ENCODE data around the gene OPCML. TPM values are rescaled to one million over a fixed set of nuclear protein-coding genes. Genes with fewer than 3 reads are reported as not detected.

Gene OPCML
- total RNA-seq, 4 donors from 2014 or later: 0.15 TPM; not detected in 3

GRCh38 chr11:132504501-132505041 lies 1027.7 kb downstream of the OPCML start:
- H3K4me3 ChIP-seq: no peak overlapping the region
- H3K9me3 ChIP-seq: no peaks in the 10 kb centered on the region
- H3K27ac ChIP-seq: no peak overlapping the region
- H3K27me3 ChIP-seq: peaks cover 11% of the 10 kb centered on the region
- DNase-seq (ENCODE audit: low spot score in 2 of 2): no peak
- TF ChIP-seq POLR2A (IDR thresholded peaks at IDR 0.05) (no peak), POLR2AphosphoS5 (IDR thresholded peaks at IDR 0.05) (no peak), EP300 (IDR thresholded peaks at IDR 0.05) (no peak)
- TF ChIP-seq, protein P1, sequence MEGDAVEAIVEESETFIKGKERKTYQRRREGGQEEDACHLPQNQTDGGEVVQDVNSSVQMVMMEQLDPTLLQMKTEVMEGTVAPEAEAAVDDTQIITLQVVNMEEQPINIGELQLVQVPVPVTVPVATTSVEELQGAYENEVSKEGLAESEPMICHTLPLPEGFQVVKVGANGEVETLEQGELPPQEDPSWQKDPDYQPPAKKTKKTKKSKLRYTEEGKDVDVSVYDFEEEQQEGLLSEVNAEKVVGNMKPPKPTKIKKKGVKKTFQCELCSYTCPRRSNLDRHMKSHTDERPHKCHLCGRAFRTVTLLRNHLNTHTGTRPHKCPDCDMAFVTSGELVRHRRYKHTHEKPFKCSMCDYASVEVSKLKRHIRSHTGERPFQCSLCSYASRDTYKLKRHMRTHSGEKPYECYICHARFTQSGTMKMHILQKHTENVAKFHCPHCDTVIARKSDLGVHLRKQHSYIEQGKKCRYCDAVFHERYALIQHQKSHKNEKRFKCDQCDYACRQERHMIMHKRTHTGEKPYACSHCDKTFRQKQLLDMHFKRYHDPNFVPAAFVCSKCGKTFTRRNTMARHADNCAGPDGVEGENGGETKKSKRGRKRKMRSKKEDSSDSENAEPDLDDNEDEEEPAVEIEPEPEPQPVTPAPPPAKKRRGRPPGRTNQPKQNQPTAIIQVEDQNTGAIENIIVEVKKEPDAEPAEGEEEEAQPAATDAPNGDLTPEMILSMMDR (IDR thresholded peaks at IDR 0.05): no peak
- 75% methylated on average over 8 of the region's 8 CpGs for WGBS
- no peaks in the 10 kb centered on the region for H3K4me1 ChIP-seq
- no peaks in the 10 kb centered on the region for H3K36me3 ChIP-seq

DNA sequence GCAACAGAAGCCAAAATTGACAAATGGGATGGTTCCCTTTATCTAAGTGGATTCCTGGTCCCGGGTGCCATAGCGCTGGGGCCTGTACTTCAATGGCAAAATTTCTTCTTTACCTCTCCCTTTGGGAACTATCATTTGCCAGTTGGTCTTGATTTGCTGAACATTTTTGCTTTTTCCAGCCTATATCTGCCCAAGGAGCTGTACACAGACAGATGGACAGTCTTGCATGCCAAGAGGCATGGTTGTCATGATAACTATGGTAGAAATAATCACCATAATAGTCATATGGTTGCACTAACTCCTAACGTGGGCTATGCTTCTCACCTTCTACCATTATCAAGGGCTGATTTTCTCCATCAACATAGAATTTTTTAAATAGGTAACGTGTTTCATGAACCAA lies 1030.9 kb downstream of the OPCML start:
- peaks cover 11% of the 10 kb centered on the region for H3K27me3 ChIP-seq
- no peak overlapping the region for H3K27ac ChIP-seq
- no peak overlapping the region for H3K4me3 ChIP-seq
- H3K9me3 ChIP-seq: no peaks in the 10 kb centered on the region
- H3K4me1 ChIP-seq: no peaks in the 10 kb centered on the region
- no peaks in the 10 kb centered on the region for H3K36me3 ChIP-seq
- 87% methylated on average over 4 of the region's 4 CpGs for whole genome bisulfite sequencing
- DNase-seq (ENCODE audit: low spot score in 2 of 2): no peak
- TF ChIP-seq, protein P1 (IDR thresholded peaks at IDR 0.05): no peak
- TF ChIP-seq POLR2A (IDR thresholded peaks at IDR 0.05) (no peak), POLR2AphosphoS5 (IDR thresholded peaks at IDR 0.05) (no peak), EP300 (IDR thresholded peaks at IDR 0.05) (no peak)

DNA sequence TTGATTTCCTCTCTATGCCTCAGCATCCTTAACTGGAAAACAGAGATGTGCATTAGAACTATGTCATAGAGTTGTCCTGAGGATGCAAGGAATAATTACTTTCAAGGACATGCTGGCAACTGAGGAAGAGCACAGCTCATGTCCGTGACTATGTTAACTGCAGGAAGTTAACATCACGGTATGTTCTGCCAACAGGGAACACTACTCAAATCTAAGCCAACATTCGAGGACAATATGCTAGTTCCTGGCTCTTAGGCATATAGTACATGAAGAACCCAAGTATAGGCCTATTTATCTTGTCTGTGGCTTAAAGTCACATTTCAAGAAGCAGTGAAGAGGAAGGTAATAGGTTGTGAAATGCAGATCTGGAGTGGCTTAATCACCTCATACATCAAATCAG lies 1032.6 kb downstream of the OPCML start:
- H3K27me3 ChIP-seq: peaks cover 11% of the 10 kb centered on the region
- TF ChIP-seq POLR2A (IDR thresholded peaks at IDR 0.05): no peak
- no peaks in the 10 kb centered on the region for H3K36me3 ChIP-seq
- DNase-seq (ENCODE audit: low spot score in 2 of 2): no peak
- 87% methylated on average over 3 of the region's 3 CpGs for WGBS
- H3K9me3 ChIP-seq: no peaks in the 10 kb centered on the region
- no peak overlapping the region for H3K27ac ChIP-seq
- H3K4me3 ChIP-seq: no peak overlapping the region
- H3K4me1 ChIP-seq: no peaks in the 10 kb centered on the region

GRCh38 chr11:132496341-132496740 lies 1036.0 kb downstream of the OPCML start:
- Histone ChIP-seq H3K36me3 (no peaks in the 10 kb centered on the region), H3K27ac (no peak overlapping the region), H3K4me3 (no peak overlapping the region), H3K27me3 (no peaks in the 10 kb centered on the region), H3K4me1 (no peaks in the 10 kb centered on the region), H3K9me3 (no peaks in the 10 kb centered on the region)
- no peak for DNase-seq (ENCODE audit: low spot score in 2 of 2)
- TF ChIP-seq POLR2AphosphoS5 (IDR thresholded peaks at IDR 0.05): no peak
- TF ChIP-seq EP300 (IDR thresholded peaks at IDR 0.05): no peak
- TF ChIP-seq POLR2A (IDR thresholded peaks at IDR 0.05): no peak
- TF ChIP-seq, protein P1 (IDR thresholded peaks at IDR 0.05): no peak

- Histone ChIP-seq H3K4me3 (no peak overlapping the region), H3K36me3 (no peaks in the 10 kb centered on the region), H3K27ac (no peak overlapping the region), H3K4me1 (no peaks in the 10 kb centered on the region), H3K9me3 (no peaks in the 10 kb centered on the region), H3K27me3 (no peaks in the 10 kb centered on the region)
- WGBS: 51% methylated on average over 4 of the region's 4 CpGs
- DNase-seq (ENCODE audit: low spot score in 2 of 2): no peak
- TF ChIP-seq, protein P1 (IDR thresholded peaks at IDR 0.05): no peak
- TF ChIP-seq EP300 (IDR thresholded peaks at IDR 0.05) (no peak), POLR2A (IDR thresholded peaks at IDR 0.05) (no peak), POLR2AphosphoS5 (IDR thresholded peaks at IDR 0.05) (no peak)
These were observed 1038.5 kb downstream of the OPCML start for GRCh38 chr11:132493801-132494200.

- no peak for DNase-seq (ENCODE audit: low spot score in 2 of 2)
These were observed 1041.3 kb downstream of the OPCML start for GRCh38 chr11:132490978-132491377.

More at GRCh38 chr11:132490978-132491377, 1041.3 kb downstream of the OPCML start:
- no peaks in the 10 kb centered on the region for H3K27me3 ChIP-seq
- H3K27ac ChIP-seq: no peak overlapping the region
- H3K4me3 ChIP-seq: no peak overlapping the region
- no peaks in the 10 kb centered on the region for H3K9me3 ChIP-seq
- no peaks in the 10 kb centered on the region for H3K4me1 ChIP-seq
- no peak for TF ChIP-seq EP300 (IDR thresholded peaks at IDR 0.05)
- no peak for TF ChIP-seq POLR2AphosphoS5 (IDR thresholded peaks at IDR 0.05)
- WGBS: 45% methylated on average over 5 of the region's 5 CpGs
- no peaks in the 10 kb centered on the region for H3K36me3 ChIP-seq

Measured in suprapubic skin (tissue), 4 donors.